H1 (cell line): ENCODE data around the gene NFKBIL1. TPM values are rescaled to one million over a fixed set of nuclear protein-coding genes. Genes with fewer than 3 reads are reported as not detected.

Experiments
- CBX8 ChIP-seq: fragments of 300-800, 300-1000 bp; sonication (generic); IDR thresholded peaks from 2 replicates; pipeline ENCODE4 v1.7.1; 2016; ENCODE audit warnings: low read depth, low read length, borderline replicate concordance
- CHD7 ChIP-seq: fragments of 300-600 bp; sonication (generic); IDR thresholded peaks from 2 replicates; pipeline ENCODE4 v1.7.1; 2012; ENCODE audit warnings: low read length, moderate library complexity, mild to moderate bottlenecking, inconsistent platforms; ENCODE audit not compliant: insufficient replicate concordance
- GTF2F1 ChIP-seq: IDR thresholded peaks from 2 replicates; pipeline ENCODE4 v1.6.1; 2012; ENCODE audit warnings: low read depth, low read length, improper control_type of control experiment, borderline replicate concordance
- MAFK ChIP-seq: IDR thresholded peaks from 2 replicates; pipeline ENCODE4 v1.6.1; 2012; ENCODE audit warnings: low read depth, mild to moderate bottlenecking, improper control_type of control experiment, low read length
- NANOG ChIP-seq: IDR thresholded peaks from 2 replicates; pipeline ENCODE4 v1.6.1; 2011; ENCODE audit warnings: low read length, low read depth, mild to moderate bottlenecking, inconsistent platforms; ENCODE audit not compliant: insufficient read depth, poor library complexity, severe bottlenecking
- NRF1 ChIP-seq: IDR thresholded peaks from 2 replicates; pipeline ENCODE4 v1.6.1; 2011; ENCODE audit warnings: mild to moderate bottlenecking, low read depth, low read length, improper control_type of control experiment
- POLR2AphosphoS5 ChIP-seq: IDR thresholded peaks from 2 replicates; pipeline ENCODE4 v1.6.1; 2011; ENCODE audit warnings: low read depth, low read length
- SIN3A ChIP-seq, 2 experiments: IDR thresholded peaks in 1 of 2; conservative IDR thresholded peaks in 1 of 2; 2 replicates each; pipeline ENCODE4 v1.6.1; 2011 to 2012; ENCODE audit warnings: low read length in 2 of 2, improper control_type of control experiment in 1 of 2, low read depth in 1 of 2, mild to moderate bottlenecking in 1 of 2
- TCF12 ChIP-seq: IDR thresholded peaks from 2 replicates; pipeline ENCODE4 v1.6.1; 2011; ENCODE audit warnings: low read depth, mild to moderate bottlenecking, low read length
- YY1 ChIP-seq: IDR thresholded peaks from 2 replicates; pipeline ENCODE4 v1.6.1; 2011; ENCODE audit warnings: low read depth, mild to moderate bottlenecking, low read length
- polyA plus RNA-seq, 7 experiments: library from polyadenylated mRNA; depleted of rRNA in 3 of 7; stranded (reverse) in 5 of 7; unstranded in 2 of 7; fragments of >200 nt in 5 of 7; fragments of 200-250 nt in 2 of 7; gene quantifications; 1 replicate in 5 of 7; 2 replicates in 1 of 7; 4 replicates in 1 of 7; pipeline versions ENCODE4 v1.2.1 to v1.2.3, GENCODE V29; 2011 to 2013; ENCODE audit warnings: missing spikeins in 2 of 7, mixed read lengths in 2 of 7
- total RNA-seq: library from RNA; stranded (reverse); fragmentation: NEBNext Ultra II Directional; extraction: Animal tissue kit (Norgen Biotek cat#: 25700); gene quantifications from 2 replicates; pipeline ENCODE4 v1.2.1, GENCODE V29; 2021

NFKBIL1 gene
- total and polyA plus RNA-seq, 2 of the 8 experiments (the other 6 are each of a cell fraction or from before 2014, with no cell fraction given) = 7.5 to 11.2 TPM

GRCh38 chr6:31541658-31542521 lies 5.5 kb upstream of the NFKBIL1 start, which contains the start of gene DDX39B (continued):
- TF ChIP-seq CHD7 (no peak), SIN3A (conservative IDR thresholded peaks at IDR 0.05 in 1 of 2, IDR thresholded peaks at IDR 0.05 in 1 of 2; ENCODE audit: low read depth in 1 of 2, low read length in 2 of 2) (peak; percentile 70 to 85; a peak in 3 of 4 replicates), NANOG (no peak), GTF2F1 (peak; percentile 88), CBX8 (no peak), POLR2AphosphoS5 (peak; percentile 99), YY1 (peak; percentile 97), NRF1 (peak; percentile 78), TCF12 (no peak), MAFK (no peak)
